CD14-positive monocyte (primary cell): ENCODE measurements around the gene CHST14. TPM values are rescaled to one million over a fixed set of nuclear protein-coding genes. Genes with fewer than 3 reads are reported as not detected.
A peak's percentile ranks its signal among the peaks of the same experiment; 100 is the strongest.

Experiments used
- DNase-seq, 3 donors: peaks; one replicate each; pipeline ENCODE4 v3.0.0-alpha.2; 2011 to 2022
- H2AFZ ChIP-seq: 2 replicates; pipeline ENCODE4 v1.6.0; 2012; ENCODE audit warnings: mild to moderate bottlenecking, low read depth, low read length, inconsistent platforms; ENCODE audit not compliant: insufficient read depth, poor library complexity, severe bottlenecking
- H3K27ac ChIP-seq, 2 donors: 1 replicate in 1 of 2; 2 replicates in 1 of 2; pipeline ENCODE4 v1.5.1; 2012 to 2013; ENCODE audit warnings: low read length in 2 of 2, control low read depth in 1 of 2, inconsistent platforms in 1 of 2, low read depth in 1 of 2, mild to moderate bottlenecking in 1 of 2
- H3K27me3 ChIP-seq, 2 donors: one replicate each; pipeline versions ENCODE4 v1.6.0 to v1.6.1; 2011 to 2013; ENCODE audit warnings: low read length in 2 of 2; ENCODE audit not compliant: control insufficient read depth in 2 of 2, insufficient read depth in 2 of 2
- H3K36me3 ChIP-seq, 2 donors: replicated peaks in 1 of 2; 1 replicate in 1 of 2; 2 replicates in 1 of 2; pipeline versions ENCODE4 v1.5.1 to v1.6.1; 2012 to 2013; ENCODE audit warnings: low read length in 2 of 2, control low read depth in 1 of 2, inconsistent platforms in 1 of 2, mild to moderate bottlenecking in 1 of 2; ENCODE audit not compliant: insufficient read depth in 2 of 2, control insufficient read depth in 1 of 2
- H3K4me1 ChIP-seq, 2 donors: 1 replicate in 1 of 2; 2 replicates in 1 of 2; pipeline versions ENCODE4 v1.5.1 to v1.6.1; 2012 to 2013; ENCODE audit warnings: low read length in 2 of 2, control low read depth in 1 of 2, inconsistent platforms in 1 of 2, mild to moderate bottlenecking in 1 of 2, moderate library complexity in 1 of 2; ENCODE audit not compliant: insufficient read depth in 2 of 2, control insufficient read depth in 1 of 2
- H3K4me2 ChIP-seq: replicated peaks from 2 replicates; pipeline ENCODE3; 2012; ENCODE audit warnings: low read length, moderate library complexity, mild to moderate bottlenecking; ENCODE audit not compliant: poor library complexity, severe bottlenecking; ENCODE audit errors: extremely low read depth
- H3K4me3 ChIP-seq, 3 experiments: fragments of 200-600 bp in 1 of 3; sonication (generic) in 1 of 3; replicated peaks in 1 of 3; 1 replicate in 2 of 3; 2 replicates in 1 of 3; pipeline ENCODE4 v1.5.1; 2011 to 2013; ENCODE audit warnings: low read length in 3 of 3, mild to moderate bottlenecking in 3 of 3, control low read depth in 2 of 3, low read depth in 2 of 3, inconsistent platforms in 1 of 3, moderate library complexity in 1 of 3
- H3K79me2 ChIP-seq: 2 replicates; pipeline ENCODE4 v1.6.0; 2012; ENCODE audit warnings: mild to moderate bottlenecking, control low read depth, inconsistent platforms, low read length, moderate library complexity; ENCODE audit not compliant: insufficient read depth
- H3K9ac ChIP-seq: 2 replicates; pipeline ENCODE4 v1.6.0; 2017; ENCODE audit warnings: low read length, mild to moderate bottlenecking; ENCODE audit not compliant: insufficient read depth, poor library complexity, severe bottlenecking
- H3K9me3 ChIP-seq, 2 donors: replicated peaks in 1 of 2; 1 replicate in 1 of 2; 2 replicates in 1 of 2; pipeline versions ENCODE4 v1.5.1 to v1.6.1; 2012 to 2013; ENCODE audit warnings: low read length in 2 of 2, control low read depth in 1 of 2; ENCODE audit not compliant: control insufficient read depth in 1 of 2, insufficient read depth in 1 of 2
- H4K20me1 ChIP-seq: 2 replicates; pipeline ENCODE4 v1.6.0; 2012; ENCODE audit warnings: mild to moderate bottlenecking, low read length, control low read depth, moderate library complexity; ENCODE audit not compliant: insufficient read depth
- H3K27ac Mint-ChIP-seq, 7 donors: one replicate each; pipeline ENCODE4 v1.8.0; 2020; ENCODE audit warnings: mild to moderate bottlenecking in 7 of 7, mixed read lengths in 7 of 7, moderate library complexity in 6 of 7, inconsistent platforms in 2 of 7
- H3K27me3 Mint-ChIP-seq, 3 donors: one replicate each; pipeline ENCODE4 v1.8.0; 2021 to 2022; ENCODE audit warnings: low read depth in 3 of 3, mild to moderate bottlenecking in 3 of 3, mixed read lengths in 3 of 3, moderate library complexity in 3 of 3, inconsistent platforms in 1 of 3
- H3K36me3 Mint-ChIP-seq, 2 donors: one replicate each; pipeline ENCODE4 v1.8.0; 2020; ENCODE audit warnings: mixed read lengths in 2 of 2, inconsistent platforms in 1 of 2, mild to moderate bottlenecking in 1 of 2
- H3K4me1 Mint-ChIP-seq: one replicate; pipeline ENCODE4 v1.8.0; 2020; ENCODE audit warnings: mild to moderate bottlenecking, mixed read lengths
- H3K4me3 Mint-ChIP-seq, 2 donors: one replicate each; pipeline ENCODE4 v1.8.0; 2020; ENCODE audit warnings: mild to moderate bottlenecking in 2 of 2, mixed read lengths in 2 of 2, moderate library complexity in 1 of 2
- H3K9me3 Mint-ChIP-seq, 7 donors: one replicate each; pipeline ENCODE4 v1.8.0; 2020 to 2022; ENCODE audit warnings: mixed read lengths in 7 of 7, mild to moderate bottlenecking in 6 of 7, moderate library complexity in 6 of 7, inconsistent platforms in 2 of 7
- CTCF ChIP-seq: fragments of 200-600 bp; IDR thresholded peaks from one replicate; pipeline ENCODE4 v1.8.0; 2022; ENCODE audit warnings: antibody characterized with exemption, mild to moderate bottlenecking
- WGBS: methylation state at CpG from one replicate; pipeline ENCODE4 v1.1.5; 2013; ENCODE audit warnings: missing lambda C conversion rate; ENCODE audit not compliant: insufficient coverage; 5-methylcytosine and 5-hydroxymethylcytosine counted together
- intact Hi-C, 2 donors: fragments of 100-400 bp; cut with micrococcal nuclease; formaldehyde crosslinking; loops; one replicate each; pipeline versions ENCODE4 v1.15.0 to v1.15.1; 2023
- polyA plus RNA-seq, 3 donors: library from polyadenylated mRNA; depleted of rRNA in 1 of 3; unstranded in 2 of 3; stranded (reverse) in 1 of 3; fragments of 300-500 nt in 2 of 3; fragments of >200 nt in 1 of 3; fragmentation: Illumina TruSeq in 2 of 3; gene quantifications; 1 replicate in 2 of 3; 2 replicates in 1 of 3; pipeline ENCODE4 v1.2.3, GENCODE V29; 2012 to 2021

The CHST14 gene
- polyA plus RNA-seq, 3 donors: 0.85 to 5.2 (median 1.2) TPM

- Mint-ChIP-seq H3K27ac (peak overlapping the region in 6 of 7 donors; percentile 6 to 82 (median 60)), H3K4me1 (peaks cover 52% of the 10 kb centered on the region), H3K27me3 (peaks cover 0 to 3% (median 0%) of the 10 kb centered on the region in 3 donors), H3K9me3 (no peaks in the 10 kb centered on the region), H3K4me3 (peak overlapping the region; percentile 48 to 73), H3K36me3 (peaks cover 8 to 17% of the 10 kb centered on the region in 2 donors)
- Histone ChIP-seq H3K27me3 (no peaks in the 10 kb centered on the region), H3K27ac (peak overlapping the region in 1 of 2 donors; percentile 6), H3K4me2 (peak overlapping the region; percentile 15), H3K9me3 (no peaks in the 10 kb centered on the region), H3K9ac (no peak overlapping the region), H2AFZ (no peak overlapping the region), H4K20me1 (peaks cover 87% of the 10 kb centered on the region), H3K79me2 (peaks cover 64% of the 10 kb centered on the region), H3K4me1 (peaks cover 19 to 31% of the 10 kb centered on the region in 2 donors), H3K36me3 (peaks cover 12 to 13% of the 10 kb centered on the region in 2 donors), H3K4me3 (no peak overlapping the region)
- 39% methylated on average over 5 of the region's 9 CpGs for WGBS
- DNase-seq: peak in 2 of 3 donors; percentile 17 to 44
- no peak for TF ChIP-seq CTCF
- intact Hi-C loops: no loop called here
These were observed 15.8 kb upstream of the CHST14 start for GRCh38 chr15:40454904-40455391.

- Histone ChIP-seq H3K36me3 (peaks cover 12 to 25% of the 10 kb centered on the region in 2 donors), H4K20me1 (peaks cover 84% of the 10 kb centered on the region), H3K4me2 (no peak overlapping the region), H3K4me3 (no peak overlapping the region), H3K27me3 (no peaks in the 10 kb centered on the region), H3K27ac (no peak overlapping the region), H3K79me2 (peaks cover 52% of the 10 kb centered on the region), H2AFZ (no peak overlapping the region), H3K9me3 (no peaks in the 10 kb centered on the region), H3K9ac (no peak overlapping the region), H3K4me1 (peaks cover 19 to 31% of the 10 kb centered on the region in 2 donors)
- H3K4me1 Mint-ChIP-seq: peaks cover 50% of the 10 kb centered on the region
- over 99% methylated on average over 7 of the region's 7 CpGs for WGBS
- H3K4me3 Mint-ChIP-seq: no peak overlapping the region
- peak overlapping the region in 1 of 7 donors; percentile 8 for H3K27ac Mint-ChIP-seq
- H3K36me3 Mint-ChIP-seq: peaks cover 12 to 25% of the 10 kb centered on the region in 2 donors
- TF ChIP-seq CTCF: no peak
- intact Hi-C loops: no loop called here
- H3K9me3 Mint-ChIP-seq: no peaks in the 10 kb centered on the region
- DNase-seq: no peak
- H3K27me3 Mint-ChIP-seq: peaks cover 0 to 2% (median 0%) of the 10 kb centered on the region in 3 donors
These were observed 14.5 kb upstream of the CHST14 start for GRCh38 chr15:40456299-40456712.
